LoVo (cell line): ENCODE results near the gene KRT74.

Source experiments
- DNase-seq: peaks from one replicate; pipeline ENCODE4 v3.0.0-alpha.2; 2016; ENCODE audit warnings: low spot score

The KRT74 gene

GRCh38 chr12:52521175-52521567, 52.5 kb downstream of the KRT74 start:
- peak; percentile 59 for DNase-seq

- DNase-seq: no peak
These were observed 53.6 kb downstream of the KRT74 start, which contains the start of gene KRT5 for GRCh38 chr12:52519826-52520662. Gene KRT5 (minus strand): TSS chr12:52520394. CDS start chr12:52520296, 98 bp downstream.

GRCh38 chr12:52519387-52519703, 54.3 kb downstream of the KRT74 start:
- no peak for DNase-seq

- DNase-seq: no peak
These were observed 54.9 kb downstream of the KRT74 start for GRCh38 chr12:52518574-52519386.

- no peak for DNase-seq
These were observed 55.8 kb downstream of the KRT74 start for GRCh38 chr12:52517888-52518287.

- no peak for DNase-seq
These were observed 56.4 kb downstream of the KRT74 start for GRCh38 chr12:52517005-52517835.

- no peak for DNase-seq
These were observed 57.5 kb downstream of the KRT74 start for GRCh38 chr12:52515927-52516831.
